RWPE1 (cell line): ENCODE measurements around the gene POU2F1.

Source experiments
- CTCF ChIA-PET: fragments of 350-600 bp; sonication (Branson Sonifier 250); formaldehyde crosslinking; extraction: SDS; loops from one replicate; lab custom pipeline; 2021; lab: Yijun Ruan, JAX
- POLR2A ChIA-PET: fragments of 400-600 bp; formaldehyde crosslinking; extraction: SDS; loops from one replicate; lab custom pipeline; 2020; ENCODE audit warnings: antibody characterized with exemption; ENCODE audit not compliant: low non-redundant PET; lab: Yijun Ruan, JAX
- DNase-seq: peaks from one replicate; pipeline ENCODE4 v3.0.0; 2012; ENCODE audit warnings: low spot score
- H3K27ac ChIP-seq: fragments of 450-650 bp; 2 replicates; pipeline ENCODE4 v1.5.1; 2017
- TF ChIP-seq, protein P1 (sequence below): fragments of 450-650 bp; conservative IDR thresholded peaks from 2 replicates; pipeline ENCODE4 v1.5.1; 2017; ENCODE audit warnings: low read depth, mild to moderate bottlenecking

The POU2F1 gene

DNA sequence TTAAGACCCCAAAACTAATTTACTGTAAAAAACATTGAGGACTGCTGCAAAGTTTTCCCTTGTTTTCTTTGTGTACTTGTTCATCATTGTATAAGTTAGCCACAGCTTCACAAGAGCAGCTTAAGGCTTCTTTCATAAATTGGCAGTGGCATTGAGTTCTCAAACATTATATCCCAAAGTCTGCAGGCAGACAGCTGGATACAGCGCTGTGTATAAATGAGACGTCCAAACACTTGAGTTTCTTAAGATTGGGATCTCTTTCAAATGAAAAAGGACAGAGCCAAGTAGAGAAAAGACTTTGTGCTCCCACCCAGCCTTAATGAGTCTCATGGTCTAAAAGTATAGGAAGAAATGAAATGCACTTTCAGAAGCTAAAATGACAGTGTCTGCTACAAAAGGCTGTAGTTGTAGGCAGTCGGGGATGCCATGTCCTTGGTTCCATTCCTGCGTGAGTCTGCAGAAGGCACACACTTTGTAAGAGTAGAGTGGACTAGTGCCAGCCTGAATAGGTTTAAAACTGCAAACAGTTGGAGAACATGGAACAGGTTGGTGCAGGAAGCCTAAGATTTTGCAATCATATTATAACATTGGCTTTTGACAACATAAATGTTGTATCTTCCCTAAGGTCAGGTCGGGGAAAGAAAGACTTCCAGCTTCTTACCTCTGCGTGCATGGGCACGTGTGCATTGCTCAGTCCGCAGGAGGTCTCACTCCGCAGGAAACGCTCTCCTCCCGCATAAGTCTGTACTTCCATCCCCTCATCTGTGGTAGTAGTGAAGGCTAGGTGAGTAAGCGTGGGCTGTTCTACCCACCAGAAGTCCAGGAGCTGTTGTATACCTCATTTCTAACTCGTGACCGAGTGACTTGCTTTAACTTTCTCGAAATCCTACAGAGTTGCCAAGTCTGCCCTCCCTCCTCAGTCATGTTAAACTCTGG lies 203.3 kb downstream of the POU2F1 start:
- ChIA-PET CTCF (interaction anchor here (0.7 kb wide), 1 partner anchor 15 kb away, joined by 5 read pairs; no protein-coding TSS in a partner anchor), POLR2A (no interaction called here)
- no peak for DNase-seq
- H3K27ac ChIP-seq: no peak overlapping the region
- TF ChIP-seq, protein P1, sequence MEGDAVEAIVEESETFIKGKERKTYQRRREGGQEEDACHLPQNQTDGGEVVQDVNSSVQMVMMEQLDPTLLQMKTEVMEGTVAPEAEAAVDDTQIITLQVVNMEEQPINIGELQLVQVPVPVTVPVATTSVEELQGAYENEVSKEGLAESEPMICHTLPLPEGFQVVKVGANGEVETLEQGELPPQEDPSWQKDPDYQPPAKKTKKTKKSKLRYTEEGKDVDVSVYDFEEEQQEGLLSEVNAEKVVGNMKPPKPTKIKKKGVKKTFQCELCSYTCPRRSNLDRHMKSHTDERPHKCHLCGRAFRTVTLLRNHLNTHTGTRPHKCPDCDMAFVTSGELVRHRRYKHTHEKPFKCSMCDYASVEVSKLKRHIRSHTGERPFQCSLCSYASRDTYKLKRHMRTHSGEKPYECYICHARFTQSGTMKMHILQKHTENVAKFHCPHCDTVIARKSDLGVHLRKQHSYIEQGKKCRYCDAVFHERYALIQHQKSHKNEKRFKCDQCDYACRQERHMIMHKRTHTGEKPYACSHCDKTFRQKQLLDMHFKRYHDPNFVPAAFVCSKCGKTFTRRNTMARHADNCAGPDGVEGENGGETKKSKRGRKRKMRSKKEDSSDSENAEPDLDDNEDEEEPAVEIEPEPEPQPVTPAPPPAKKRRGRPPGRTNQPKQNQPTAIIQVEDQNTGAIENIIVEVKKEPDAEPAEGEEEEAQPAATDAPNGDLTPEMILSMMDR: no peak

DNA sequence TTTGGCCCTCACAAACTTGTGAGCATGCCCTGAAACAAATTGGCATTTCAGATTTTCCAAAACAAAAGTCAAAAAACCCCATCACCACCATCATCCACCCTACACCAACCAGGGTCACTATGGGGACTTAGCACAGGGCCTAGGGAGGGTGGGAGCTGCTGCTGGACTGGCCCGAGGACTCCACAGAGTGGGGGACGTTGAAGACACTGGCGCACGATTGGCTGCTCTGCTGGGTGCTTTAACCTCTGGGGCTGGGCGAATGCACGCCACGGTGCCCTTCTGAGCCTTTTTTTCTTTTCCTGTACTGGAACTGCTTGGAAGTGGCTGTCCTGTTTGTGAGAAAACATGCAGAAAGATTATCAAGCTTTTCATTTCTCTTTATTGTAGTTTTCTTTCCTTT lies 204.8 kb downstream of the POU2F1 start:
- H3K27ac ChIP-seq: no peak overlapping the region
- TF ChIP-seq, protein P1: no peak
- ChIA-PET CTCF (interaction anchor here (0.8 to 0.9 kb wide), 2 partner anchors 22 to 115 kb away, joined by 3 read pairs; no protein-coding TSS in a partner anchor), POLR2A (no interaction called here)
- no peak for DNase-seq

DNA sequence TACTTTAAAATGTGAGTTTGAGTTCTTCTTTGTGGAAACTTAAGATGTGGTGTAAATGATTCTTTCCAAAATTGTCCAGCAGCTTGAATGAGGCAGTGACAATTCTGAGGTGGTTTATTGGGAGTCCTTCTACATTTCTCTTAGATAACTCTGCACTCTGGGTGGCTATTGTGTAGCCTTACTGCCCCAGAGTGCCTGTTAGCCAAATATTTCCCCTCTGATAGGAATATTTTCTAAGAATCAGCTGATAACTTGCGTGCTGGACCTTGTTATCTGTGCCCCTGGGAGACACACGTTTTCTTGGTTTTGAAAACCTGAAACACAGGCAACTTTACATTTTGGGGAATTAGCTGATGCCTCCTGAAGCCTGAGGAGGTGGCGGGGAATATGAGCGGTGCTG lies 206.0 kb downstream of the POU2F1 start:
- TF ChIP-seq, protein P1: no peak
- POLR2A ChIA-PET: no interaction called here
- CTCF ChIA-PET: interaction anchor here (0.5 kb wide), 1 partner anchor 41 kb away, joined by 3 read pairs; no protein-coding TSS in a partner anchor
- DNase-seq: no peak
- H3K27ac ChIP-seq: no peak overlapping the region

DNA sequence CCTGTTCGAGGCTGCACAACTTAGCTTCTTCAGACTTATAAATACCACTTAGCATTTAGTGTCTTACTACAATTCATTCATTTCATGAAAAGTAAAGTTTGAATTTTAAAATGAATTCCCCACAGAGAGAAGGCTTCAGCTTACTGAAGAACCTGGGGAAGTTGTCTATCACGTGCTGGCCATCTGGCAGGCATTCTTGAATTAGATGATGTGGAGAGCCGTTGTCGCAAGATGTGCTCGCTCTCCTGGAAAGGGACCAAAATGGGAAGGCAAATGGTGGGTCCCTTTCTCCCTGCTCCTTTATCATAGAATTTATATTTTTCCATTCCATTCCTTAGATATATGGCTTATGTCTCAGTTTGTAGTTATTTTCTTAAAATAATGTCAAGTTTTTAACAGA lies 207.2 kb downstream of the POU2F1 start:
- CTCF ChIA-PET: no interaction called here
- POLR2A ChIA-PET: no interaction called here
- DNase-seq: no peak
- no peak overlapping the region for H3K27ac ChIP-seq
- TF ChIP-seq, protein P1: no peak

DNA sequence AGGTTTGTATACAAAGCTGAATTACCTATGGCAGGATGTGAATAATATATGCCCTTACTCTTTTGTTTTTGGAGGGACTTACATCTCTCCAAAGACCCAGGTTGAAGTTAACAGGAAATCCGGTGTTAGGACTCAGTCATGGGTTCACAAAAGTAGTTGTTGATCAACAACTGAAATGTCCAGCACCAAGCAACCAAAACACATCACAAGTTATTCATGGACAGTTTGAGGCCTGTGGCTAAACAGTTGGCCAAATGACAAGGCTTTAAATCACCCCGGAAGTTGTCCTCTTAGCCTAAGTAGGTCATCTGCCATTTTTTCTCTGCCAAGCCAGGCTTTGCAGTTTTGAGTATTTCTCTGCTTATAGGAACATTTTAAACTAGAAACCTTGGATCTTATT lies 207.7 kb downstream of the POU2F1 start:
- ChIA-PET CTCF (interaction anchor here (0.6 kb wide), 1 partner anchor 434 kb away, joined by 3 read pairs; no protein-coding TSS in a partner anchor), POLR2A (no interaction called here)
- TF ChIP-seq, protein P1: no peak
- no peak overlapping the region for H3K27ac ChIP-seq
- DNase-seq: no peak

DNA sequence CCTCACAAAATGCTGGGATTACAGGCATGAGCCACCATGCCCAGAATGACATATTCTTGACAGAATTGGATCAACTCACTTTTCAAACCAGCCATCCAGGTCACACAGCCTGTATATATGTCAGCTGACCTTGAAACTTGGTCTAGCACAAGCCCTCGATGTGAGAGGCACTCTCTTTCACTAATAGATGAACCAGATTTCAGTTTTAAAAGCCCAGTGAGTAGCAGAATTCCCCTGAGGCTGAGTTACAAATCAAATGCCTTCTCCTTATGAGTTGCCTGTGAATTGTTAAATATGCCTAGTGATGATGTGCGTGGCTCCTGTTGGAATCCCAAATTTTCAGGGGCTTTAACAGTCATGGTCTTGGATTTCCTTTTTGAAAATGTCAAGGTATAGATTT lies 208.9 kb downstream of the POU2F1 start:
- H3K27ac ChIP-seq: no peak overlapping the region
- TF ChIP-seq, protein P1: no peak
- POLR2A ChIA-PET: no interaction called here
- CTCF ChIA-PET: no interaction called here
- no peak for DNase-seq
